Stimulated activated CD4-positive, alpha-beta T cell treated with anti-CD3 and anti-CD28 coated beads, TNF-alpha, amount 100 ng/mL, for 1 hour (primary cell): ENCODE measurements around the gene RAB38.

Source experiments
- DNase-seq, 3 donors: peaks; one replicate each; pipeline ENCODE4 v3.0.0-alpha.2; 2020; ENCODE audit warnings: low read depth in 3 of 3, low spot score in 1 of 3

RAB38 gene

DNA sequence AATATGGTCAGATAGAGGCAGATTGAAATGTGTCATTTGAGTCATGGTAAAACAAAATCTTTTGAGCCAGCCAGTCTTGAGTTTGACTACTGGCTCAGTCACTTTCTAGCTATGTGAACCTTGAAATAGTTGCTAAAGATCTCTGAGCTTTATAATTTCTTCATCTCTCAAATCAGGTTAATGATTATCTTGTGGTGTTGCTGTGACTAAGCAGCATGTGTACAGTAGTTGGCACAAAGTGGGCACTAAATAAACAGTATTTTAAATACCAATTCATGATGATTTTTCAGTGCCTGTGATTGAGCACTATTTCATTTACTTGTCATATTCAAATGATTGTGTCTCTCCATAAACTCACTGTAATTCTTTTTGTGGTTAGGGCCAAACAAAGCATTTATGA is 70.8 kb downstream of the RAB38 start:
- no peak for DNase-seq

DNA sequence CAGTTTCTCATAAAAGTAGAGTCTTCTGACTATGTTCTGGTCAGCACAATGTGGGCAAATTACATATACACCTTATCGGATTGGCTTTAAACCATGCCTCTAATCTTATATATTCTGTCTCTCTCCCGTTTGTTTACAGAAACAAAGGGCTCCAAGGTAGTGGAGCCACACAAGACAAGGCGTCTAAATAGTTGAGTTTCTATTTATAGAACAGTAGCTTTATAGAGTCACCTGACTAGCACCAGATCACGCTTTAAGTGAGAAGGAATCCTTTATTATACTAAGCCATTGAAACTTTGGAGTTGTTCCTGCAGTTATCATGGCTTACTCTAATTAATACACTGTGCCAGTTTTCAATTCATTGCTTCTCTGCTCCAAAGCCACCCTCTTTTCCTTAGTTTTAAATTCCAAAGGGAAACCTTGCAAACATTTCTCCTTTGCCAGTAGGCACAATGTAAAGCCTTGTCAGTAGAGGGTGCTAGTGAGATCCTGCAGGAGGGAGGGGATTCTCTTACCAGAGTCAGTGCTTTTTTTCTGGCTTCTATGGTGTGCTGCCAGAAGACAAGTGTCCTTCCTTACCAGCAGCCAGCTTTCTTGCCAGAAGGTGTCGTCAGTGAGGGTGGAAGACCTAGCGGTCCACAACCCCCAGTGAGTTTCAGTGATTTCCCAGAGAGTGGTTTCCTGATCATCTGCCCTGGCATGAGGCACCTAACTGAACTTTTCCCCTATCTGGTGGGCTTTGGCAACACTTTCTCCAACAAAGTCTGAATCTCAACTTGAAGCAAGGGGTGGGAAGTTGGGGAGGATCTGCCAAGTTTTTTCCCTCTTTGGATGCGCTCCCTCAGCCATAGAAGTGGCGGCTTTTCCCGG is 71.7 kb downstream of the RAB38 start:
- DNase-seq = no peak

DNA sequence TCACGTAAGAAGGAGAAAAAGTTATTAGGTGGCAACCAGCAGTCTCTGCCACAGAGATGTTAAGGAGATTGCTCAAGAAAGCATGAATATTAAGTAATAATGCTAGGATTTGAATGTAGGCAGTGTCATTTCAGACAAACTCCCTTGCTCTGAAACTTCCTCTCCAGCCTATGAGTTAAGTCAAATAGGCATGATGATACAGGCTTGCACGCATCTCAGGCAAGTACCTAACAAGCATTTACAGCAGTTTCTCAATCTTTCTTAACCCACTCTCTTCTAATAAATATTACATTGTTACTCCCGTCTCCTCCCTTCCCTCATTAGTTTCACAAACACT is 72.7 kb downstream of the RAB38 start:
- DNase-seq = no peak

DNA sequence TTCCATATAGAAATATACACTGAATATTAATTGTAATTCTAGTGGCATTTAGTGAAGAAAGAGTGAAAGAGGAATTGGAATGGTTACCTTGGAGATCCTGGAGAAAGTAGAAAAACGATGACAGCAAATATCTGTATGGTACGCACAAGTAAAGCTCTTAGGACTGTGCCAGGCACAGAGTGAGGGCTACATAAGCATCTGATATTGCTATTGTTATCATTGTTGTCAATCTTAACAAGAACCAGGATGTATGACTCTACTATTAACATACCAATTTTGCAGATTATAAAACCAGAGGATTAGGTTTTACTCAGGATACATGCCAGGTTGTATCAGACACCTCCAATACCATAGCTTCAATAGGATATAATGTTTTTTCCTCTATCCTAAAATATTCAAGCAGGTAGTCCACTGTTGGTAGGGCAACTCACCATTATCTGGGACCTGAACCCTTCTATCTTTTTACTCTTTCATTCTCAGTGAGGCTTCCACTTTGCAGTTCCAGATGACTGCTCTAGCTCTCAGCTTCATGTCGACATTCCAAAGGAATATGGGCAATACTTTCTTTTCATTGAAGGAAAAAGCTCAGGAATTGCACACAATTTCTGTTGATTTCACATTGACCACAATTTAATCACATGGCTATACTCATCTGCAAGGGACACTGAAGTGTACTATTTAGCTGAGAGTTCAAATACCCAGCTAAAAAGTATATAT is 73.2 kb downstream of the RAB38 start:
- no peak for DNase-seq

DNA sequence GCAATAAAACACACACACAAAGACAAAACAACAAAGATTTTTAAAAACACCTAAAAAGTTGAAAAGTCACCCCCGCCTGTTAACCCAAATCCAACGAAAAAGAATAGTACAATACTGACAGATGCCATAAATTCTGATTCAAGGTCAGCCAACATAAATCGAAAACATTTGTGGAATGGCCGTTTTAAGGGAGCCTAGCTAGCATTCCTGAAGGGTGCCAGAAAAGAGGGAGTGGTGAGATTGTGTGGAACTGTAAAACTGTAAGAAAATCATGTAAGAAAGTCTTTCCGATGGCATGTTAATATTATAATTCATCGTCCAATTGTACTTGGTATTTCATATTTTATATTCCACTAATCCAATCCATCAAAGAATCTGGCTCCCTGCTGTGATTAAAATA is 75.1 kb downstream of the RAB38 start:
- DNase-seq = no peak

DNA sequence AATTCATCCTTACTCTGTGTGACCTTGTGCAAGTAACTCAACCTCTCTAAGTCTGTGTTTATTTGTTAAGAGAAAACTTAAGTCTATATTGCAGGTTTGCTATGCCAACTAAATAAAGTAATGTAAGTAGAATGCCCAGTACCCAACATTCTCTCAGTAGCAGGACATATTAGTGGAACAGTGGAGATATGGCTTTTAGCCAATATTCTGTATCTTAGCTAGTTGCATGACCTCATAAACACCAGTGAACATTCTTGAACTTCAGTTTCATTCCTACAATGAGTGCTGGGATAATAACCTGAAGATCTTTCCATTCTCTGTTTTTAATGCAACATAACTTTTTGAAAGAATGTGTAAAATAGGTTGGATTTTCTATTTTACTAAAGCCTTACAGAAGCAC is 77.0 kb downstream of the RAB38 start:
- no peak for DNase-seq

DNA sequence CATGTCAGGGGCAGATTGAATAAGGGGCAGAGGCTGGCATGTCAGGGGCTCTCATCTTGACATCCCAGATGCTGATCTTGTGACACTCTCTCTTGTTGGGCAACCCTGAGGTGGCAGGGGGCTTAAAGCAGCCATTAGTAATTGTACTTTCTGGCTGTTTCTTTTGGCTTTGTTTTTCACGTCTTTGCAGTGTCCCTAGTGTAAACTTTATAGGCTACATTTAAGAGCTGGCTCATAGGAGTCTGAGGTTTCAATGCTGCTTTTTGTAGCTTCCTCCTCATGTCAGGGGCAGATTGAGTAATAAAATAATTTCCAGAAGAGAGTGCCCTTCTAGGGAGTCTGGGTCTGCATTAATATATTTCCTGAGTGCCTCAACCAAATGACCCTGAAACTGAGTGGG is 86.1 kb downstream of the RAB38 start:
- no peak for DNase-seq

DNA sequence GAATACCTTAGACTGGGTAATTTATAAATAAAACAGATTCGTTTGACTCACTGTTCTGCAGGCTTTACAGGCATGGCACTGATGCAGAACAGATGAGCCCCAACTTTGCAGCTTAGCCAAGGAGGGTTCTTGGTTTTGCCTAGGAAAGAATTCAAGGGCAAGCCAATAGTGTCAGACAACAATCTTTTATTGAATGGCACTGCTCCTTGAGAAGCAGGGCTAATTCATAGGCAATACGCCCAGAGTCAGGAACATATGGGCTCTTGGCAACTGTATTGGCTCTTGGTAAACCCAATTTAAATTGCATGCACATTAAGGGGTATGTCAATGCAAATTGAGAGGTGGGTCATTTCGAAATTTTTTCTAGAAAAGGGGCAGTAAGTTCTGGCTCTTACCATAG is 87.9 kb downstream of the RAB38 start:
- DNase-seq = no peak

DNA sequence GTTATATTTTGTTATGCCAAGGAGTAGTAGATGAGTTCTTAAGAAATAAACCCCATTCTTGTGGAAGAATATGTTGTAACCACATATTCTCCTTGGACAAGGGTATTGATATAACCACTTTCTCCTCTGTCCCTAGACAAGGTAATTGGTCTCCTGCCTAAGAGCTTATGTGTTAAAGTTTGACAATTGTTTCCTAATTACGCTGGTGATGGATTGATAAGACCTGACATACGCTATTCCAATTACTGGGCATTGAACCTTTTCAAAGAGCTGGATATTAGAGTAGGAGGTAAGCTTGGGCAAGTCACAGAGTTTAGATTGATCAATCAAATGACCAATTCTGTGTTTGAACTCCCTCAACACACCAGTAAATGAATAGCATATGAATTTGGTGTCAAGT is 88.9 kb downstream of the RAB38 start:
- DNase-seq = no peak

DNA sequence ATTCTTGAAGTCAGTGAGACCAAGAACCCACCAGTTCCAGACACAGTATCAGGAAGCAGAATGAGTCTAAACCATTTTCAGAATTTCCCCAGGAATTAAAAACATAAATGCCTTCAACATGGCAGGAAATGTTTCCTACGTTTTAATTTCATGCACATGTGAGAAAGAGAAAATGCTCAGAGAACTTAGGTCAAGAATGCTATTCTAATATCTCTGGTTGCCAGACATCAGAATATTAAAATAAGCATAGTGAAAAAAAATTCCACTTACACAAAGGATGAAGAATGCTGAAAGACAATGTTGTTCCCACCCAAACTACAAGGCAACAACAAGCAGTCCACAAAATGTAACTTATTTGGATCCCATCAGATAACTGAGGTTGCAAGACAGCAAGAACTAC is 104.8 kb downstream of the RAB38 start:
- DNase-seq = no peak

DNA sequence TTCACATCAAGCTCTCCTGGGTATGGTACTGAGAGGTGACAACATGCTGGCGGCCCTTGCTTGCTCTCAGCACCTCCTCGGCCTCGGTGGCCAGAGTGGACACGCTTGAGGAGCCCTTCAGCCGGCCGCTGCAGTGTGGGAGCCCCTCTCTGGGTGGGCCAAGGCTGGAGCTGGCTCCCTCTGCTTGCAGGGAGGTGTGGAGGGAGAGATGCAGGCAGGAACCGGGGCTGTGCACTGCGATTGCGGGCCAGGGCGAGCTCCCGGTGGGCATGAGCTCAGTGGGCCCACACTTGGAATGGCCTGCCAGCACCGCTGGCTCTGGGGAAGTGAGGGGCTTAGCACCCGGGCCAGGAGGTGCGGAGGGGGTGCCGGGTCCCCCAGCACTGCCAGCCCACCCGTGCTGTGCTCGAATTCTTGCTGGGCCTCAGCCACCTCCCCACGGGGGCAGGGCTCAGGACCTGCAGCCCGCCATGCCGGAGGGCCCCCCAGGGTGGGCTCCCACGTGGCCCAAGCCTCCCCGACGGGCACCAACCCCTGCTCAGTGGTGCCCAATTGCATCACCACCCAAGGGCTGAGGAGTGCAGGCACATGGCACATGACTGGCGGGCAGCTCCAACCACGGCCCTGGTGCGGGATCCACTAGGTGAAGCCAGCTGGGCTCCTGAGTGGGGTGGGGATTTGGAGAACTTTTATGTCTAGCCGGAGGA is 106.2 kb downstream of the RAB38 start:
- DNase-seq = no peak

DNA sequence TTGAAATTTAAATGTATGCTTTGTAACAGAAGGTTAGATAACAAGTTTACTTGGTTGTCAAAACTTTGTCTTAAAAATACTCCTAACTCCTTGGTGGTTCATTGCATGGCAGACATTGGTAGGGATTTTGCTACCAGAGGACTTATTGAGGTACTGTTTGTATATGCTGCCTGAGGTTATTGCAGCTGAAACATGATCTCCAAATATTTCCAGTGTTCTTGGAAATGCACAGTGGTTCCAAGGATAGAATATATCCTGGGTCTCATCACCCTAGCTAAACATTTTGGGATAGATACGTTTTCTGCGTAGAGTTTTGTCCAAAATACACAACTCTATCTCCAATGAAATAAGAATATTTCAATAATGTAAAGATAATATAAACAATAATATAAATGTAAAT is 109.2 kb downstream of the RAB38 start:
- DNase-seq = no peak

DNA sequence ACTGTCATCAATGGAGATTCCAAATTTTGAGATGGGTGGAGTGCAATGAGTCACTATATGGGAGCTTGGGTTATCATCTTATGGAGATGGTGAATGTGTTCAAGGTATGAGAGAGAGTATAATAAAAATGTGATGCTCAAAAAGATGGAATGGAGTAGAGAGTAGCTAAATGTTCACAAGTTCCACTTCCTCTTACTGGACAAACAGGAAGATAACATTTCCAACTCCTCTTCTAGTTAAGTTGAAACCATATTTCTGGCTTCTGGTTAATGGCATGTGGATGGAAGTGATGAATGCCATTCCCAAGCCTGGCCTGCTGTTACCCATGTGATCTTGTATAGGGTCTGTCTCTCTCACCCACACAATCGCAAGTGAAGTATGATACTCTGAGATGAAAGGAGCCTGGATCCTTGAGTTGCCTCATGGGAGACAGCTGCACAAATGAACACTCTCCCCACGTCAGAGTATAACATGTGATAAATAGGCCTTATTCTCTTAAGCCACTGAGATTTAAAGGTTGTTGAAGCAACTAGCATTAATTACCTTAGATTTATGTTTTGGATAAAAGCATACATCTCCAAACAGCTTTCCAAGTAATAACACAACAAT is 111.0 kb downstream of the RAB38 start:
- no peak for DNase-seq
